Prostate gland (tissue), 2 donors: Measurements from ENCODE around the gene EXOC6.

Experiments
- CTCF ChIP-seq, 4 experiments: fragments of 200-600 bp in 2 of 4; fragments of 450-650 bp in 2 of 4; sonication (generic) in 2 of 4; IDR thresholded peaks; 1 replicate in 3 of 4; 2 replicates in 1 of 4; pipeline ENCODE4 v1.5.1; 2016 to 2019; ENCODE audit warnings: antibody characterized with exemption in 4 of 4, mild to moderate bottlenecking in 2 of 4, moderate library complexity in 2 of 4
- POLR2A ChIP-seq: fragments of 450-650 bp; IDR thresholded peaks from one replicate; pipeline ENCODE4 v1.6.1; 2016; ENCODE audit warnings: antibody characterized with exemption, mild to moderate bottlenecking
- POLR2AphosphoS5 ChIP-seq: sonication (generic); formaldehyde crosslinking; IDR thresholded peaks from one replicate; pipeline ENCODE4 v1.6.1; 2017; ENCODE audit warnings: antibody characterized with exemption

GRCh38 chr10:93034426-93034825 is 186.1 kb downstream of the EXOC6 start:
- TF ChIP-seq POLR2A (no peak), CTCF (IDR thresholded peaks at IDR 0.05) (no peak), POLR2AphosphoS5 (no peak)
